ENCODE measurements around the gene ITPR3.
A peak's percentile ranks its signal among the peaks of the same experiment; 100 is the strongest.

Gene ITPR3

DNA sequence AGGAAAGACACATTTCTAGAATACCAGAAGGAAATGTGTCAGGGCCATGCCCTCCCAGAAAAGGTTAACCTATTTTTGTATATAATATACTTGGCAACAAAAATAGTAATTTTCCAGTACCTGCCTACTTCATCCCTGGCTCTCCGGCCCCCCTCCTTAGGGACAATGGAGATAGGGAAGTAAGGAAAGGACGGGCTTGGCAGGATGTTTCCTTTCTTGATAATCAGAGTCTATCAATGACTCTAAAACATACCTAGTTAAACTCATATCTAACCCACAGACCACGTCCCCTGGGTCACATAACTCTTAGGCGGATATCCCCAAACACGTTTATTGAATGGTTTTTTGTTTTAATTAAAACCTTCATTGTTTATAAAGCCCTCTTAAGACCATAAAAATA lies 78.6 kb downstream of the ITPR3 start:
- no peak for TF ChIP-seq Cebpa-rat (IDR thresholded peaks at IDR 0.05)
- Histone ChIP-seq H3K36me3 (peaks cover 6% of the 10 kb centered on the region), H3K27ac (peak overlapping the region; percentile 95; the same call in 1 of the 2 replicates)

DNA sequence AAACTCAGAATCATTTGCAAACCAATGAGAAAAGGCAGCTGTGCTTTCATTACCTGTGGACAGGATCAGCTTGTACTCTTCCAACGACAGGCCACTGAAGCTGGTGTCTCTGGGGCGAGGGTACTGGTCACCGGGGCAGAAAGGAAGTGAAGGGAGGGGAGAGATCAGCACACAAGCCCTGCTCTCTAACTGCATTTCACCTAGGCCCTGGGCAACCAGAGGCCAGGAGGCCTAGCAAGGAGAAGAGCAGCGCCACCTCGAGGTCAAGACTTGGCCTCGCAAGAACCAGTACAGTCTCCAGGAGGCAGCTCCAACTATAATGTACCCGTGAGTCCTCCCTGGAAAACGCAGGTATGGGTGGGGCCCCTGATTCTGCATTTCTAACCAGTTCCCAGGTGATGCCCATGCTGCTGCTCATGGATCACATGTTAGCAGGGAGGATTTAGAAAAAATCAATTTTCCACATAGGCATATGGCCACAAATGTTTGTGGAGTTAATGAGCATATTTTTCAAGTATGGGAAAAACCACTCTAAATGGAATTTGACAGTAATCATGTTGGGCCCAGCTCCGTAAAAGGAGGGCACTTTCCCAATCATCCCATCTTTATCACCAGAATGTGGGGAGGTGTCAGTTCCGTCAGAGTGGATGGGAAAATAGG lies 79.4 kb downstream of the ITPR3 start:
- H3K4me3 ChIP-seq = 0 out of 2 replicates have a peak overlapping the region, but pooled peaks have one; percentile 10
- H3K27ac ChIP-seq = peak overlapping the region; percentile 95; the same call in 1 of the 2 replicates
- H3K9ac ChIP-seq = peak overlapping the region; percentile 79; the same call in 1 of the 2 replicates
- H3K36me3 ChIP-seq = peaks cover 6% of the 10 kb centered on the region
- peak overlapping the region; percentile 89 for H3K4me2 ChIP-seq
- H4K20me1 ChIP-seq = peaks cover 39% of the 10 kb centered on the region
- peaks cover 65% of the 10 kb centered on the region for H3K4me1 ChIP-seq
- peaks cover 4% of the 10 kb centered on the region for H3K27me3 ChIP-seq
- H3K9me3 ChIP-seq = no peaks in the 10 kb centered on the region
- TF ChIP-seq Cebpa-rat (IDR thresholded peaks at IDR 0.05) = no peak

More for the DNA sequence above, 78.6 kb downstream of the ITPR3 start:
- Histone ChIP-seq H3K4me3 (peak overlapping the region; percentile 10; the same call in 1 of the 2 replicates), H4K20me1 (peaks cover 31% of the 10 kb centered on the region), H3K9ac (peak overlapping the region; percentile 79), H3K4me1 (peaks cover 72% of the 10 kb centered on the region), H3K27me3 (no peaks in the 10 kb centered on the region), H3K9me3 (no peaks in the 10 kb centered on the region), H3K4me2 (peak overlapping the region; percentile 89)

DNA sequence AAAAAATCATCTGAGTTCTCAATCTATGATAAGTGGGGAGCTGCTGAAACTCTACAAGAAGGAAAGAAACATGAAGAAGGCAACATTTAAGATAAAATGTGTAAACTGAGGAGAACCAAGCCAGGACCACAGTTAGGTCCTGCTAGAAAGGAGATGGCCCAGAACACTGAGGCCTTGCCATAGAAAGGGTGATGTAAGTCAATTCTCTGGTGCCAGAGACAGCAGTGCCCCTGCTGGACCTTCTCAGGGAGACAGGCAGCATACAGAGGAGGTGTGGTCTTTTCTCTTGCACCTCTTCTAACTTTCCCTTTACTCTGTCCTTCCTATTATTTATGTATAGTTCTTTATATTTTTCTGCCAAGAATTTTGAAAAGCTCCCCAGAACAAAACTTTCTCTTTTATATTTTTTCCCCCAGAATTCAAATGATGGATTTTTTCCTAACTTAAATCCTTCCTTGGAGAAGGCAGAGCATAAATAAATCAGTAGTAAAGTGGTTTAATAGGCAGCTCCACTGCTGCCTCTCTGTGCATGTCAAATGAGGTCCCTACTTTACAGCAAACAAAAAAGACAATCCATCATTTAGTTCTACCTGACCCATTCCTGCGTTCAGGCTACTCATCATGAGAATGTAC lies 81.3 kb downstream of the ITPR3 start:
- Histone ChIP-seq H3K9ac (no peak overlapping the region), H3K4me2 (no peak overlapping the region), H4K20me1 (peaks cover 58% of the 10 kb centered on the region), H3K36me3 (peaks cover 6% of the 10 kb centered on the region), H3K9me3 (no peaks in the 10 kb centered on the region), H3K4me1 (peaks cover 63% of the 10 kb centered on the region), H3K27ac (no peak overlapping the region), H3K4me3 (no peak overlapping the region), H3K27me3 (peaks cover 23% of the 10 kb centered on the region)
- no peak for TF ChIP-seq Cebpa-rat (IDR thresholded peaks at IDR 0.05)

DNA sequence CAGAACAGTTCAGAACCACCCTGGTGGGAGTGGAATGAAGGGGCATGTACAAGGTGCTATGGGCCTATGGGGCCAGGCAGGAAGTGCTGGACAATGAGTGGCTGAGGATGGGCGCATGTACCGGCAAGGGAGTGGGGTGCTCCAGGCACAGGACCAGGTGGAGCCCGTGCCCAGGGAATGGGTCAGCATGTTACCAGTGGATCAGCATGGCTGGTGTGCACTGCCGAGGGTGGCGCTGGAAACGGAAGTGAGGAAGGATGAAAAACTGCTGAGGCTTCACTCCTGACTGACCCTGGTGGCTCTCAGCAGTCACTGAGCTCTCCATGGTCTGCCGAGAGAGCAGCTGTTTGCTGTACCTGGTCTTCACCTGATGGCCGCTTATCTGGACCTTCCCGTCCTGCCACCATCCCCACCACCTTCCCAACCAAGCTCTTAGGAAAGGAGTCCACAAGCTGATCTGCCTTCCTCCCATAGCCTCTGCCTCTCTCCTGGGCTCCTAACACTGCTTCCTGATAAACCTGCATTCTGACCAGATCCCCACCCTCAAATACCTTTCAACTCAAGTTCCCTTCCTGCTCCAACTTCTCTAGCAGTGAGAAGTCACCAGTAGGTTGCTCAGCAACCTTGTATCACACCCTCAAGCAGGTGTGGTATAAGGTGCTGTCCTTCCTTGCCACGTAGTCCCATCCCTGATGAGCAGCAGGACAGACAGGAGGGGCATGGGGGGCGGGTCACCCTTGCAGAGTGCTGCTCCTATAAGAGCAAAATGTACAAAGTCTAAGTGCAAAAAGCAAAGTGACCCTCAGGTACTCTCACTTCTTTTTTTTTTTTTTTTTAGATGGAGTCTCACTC lies 83.3 kb downstream of the ITPR3 start:
- Histone ChIP-seq H3K9ac (no peak overlapping the region), H3K4me1 (peaks cover 63% of the 10 kb centered on the region), H3K27me3 (peaks cover 23% of the 10 kb centered on the region), H4K20me1 (peaks cover 78% of the 10 kb centered on the region), H3K27ac (no peak overlapping the region), H3K4me2 (peak overlapping the region; percentile 14; the same call in 1 of the 2 replicates), H3K9me3 (no peaks in the 10 kb centered on the region), H3K4me3 (no peak overlapping the region), H3K36me3 (peaks cover 16% of the 10 kb centered on the region)
- no peak for TF ChIP-seq Cebpa-rat (IDR thresholded peaks at IDR 0.05)

DNA sequence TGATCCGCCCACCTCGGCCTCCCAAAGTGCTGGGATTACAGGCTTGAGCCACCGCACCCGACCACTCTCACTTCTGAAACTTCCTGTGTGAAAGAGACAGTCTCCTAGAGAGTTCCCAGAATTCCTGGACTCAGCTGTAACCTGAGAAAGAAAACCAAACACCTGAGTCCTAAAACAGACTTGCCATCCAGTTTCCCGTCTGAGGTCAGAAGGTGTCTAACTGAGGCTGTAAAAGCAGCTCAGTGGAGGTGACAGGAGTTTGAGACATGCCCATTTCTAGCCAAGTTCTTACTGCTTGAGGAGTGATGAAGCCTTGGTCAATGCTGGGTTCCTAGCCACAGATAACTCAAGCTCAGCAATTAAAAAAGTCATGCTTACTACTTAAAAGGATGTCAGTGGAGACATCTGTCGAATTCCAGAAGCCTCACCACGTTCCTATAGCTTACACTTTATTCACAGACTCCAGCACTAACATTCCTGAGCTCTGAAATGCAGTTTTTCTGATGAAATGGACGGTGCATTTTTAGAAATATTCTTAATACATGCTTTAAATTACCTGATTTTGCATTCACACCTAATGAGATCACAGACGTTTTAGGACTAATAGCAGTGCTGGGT lies 84.3 kb downstream of the ITPR3 start:
- Histone ChIP-seq H3K9me3 (no peaks in the 10 kb centered on the region), H3K27me3 (peaks cover 23% of the 10 kb centered on the region), H3K4me3 (no peak overlapping the region), H3K4me1 (peaks cover 63% of the 10 kb centered on the region), H3K36me3 (peaks cover 25% of the 10 kb centered on the region), H4K20me1 (peaks cover 80% of the 10 kb centered on the region), H3K9ac (no peak overlapping the region), H3K4me2 (no peak overlapping the region), H3K27ac (no peak overlapping the region)
- no peak for TF ChIP-seq Cebpa-rat (IDR thresholded peaks at IDR 0.05)

DNA sequence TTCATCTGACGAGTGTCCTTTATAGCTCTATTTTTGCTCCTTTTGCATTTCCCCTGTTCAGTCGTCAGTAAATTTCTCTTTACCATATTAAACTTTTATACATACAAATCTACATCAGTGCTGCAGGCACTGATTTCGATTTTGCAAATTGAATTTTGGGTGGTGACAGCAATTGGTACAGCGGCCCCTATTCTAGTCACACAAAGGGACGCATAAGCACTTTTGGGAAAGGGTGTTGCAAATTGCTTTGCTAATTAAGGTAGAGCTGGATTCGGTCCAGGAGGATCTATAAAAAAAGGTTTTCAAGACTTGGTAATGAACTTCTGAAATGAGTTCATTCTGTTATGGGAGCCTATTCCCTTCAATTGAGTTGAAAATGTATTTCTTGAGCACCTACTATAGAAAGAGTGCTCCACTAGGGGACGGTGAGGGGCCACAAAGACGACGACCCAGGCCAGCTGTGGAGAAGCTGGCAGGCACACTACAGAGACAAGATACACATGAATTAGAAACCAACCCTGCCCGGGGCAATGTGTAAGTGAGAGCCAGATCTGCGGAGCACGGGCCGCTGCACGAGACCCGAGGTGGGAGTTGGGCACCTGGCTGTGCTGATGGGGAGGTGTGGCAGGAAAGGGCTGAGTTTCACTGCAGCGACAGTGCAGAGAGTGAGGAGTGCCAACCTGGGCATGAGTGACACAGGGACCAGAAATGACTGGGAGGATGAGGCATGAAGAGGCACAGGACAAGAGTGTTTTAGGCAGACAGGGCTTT lies 85.0 kb downstream of the ITPR3 start:
- H3K4me1 ChIP-seq = peaks cover 66% of the 10 kb centered on the region
- H3K4me2 ChIP-seq = peak overlapping the region; percentile 94
- TF ChIP-seq Cebpa-rat (IDR thresholded peaks at IDR 0.05) = no peak
- H3K36me3 ChIP-seq = peaks cover 25% of the 10 kb centered on the region
- no peak overlapping the region for H3K4me3 ChIP-seq
- H3K9me3 ChIP-seq = no peaks in the 10 kb centered on the region
- H4K20me1 ChIP-seq = peaks cover 80% of the 10 kb centered on the region
- H3K27ac ChIP-seq = no peak overlapping the region
- no peak overlapping the region for H3K9ac ChIP-seq
- H3K27me3 ChIP-seq = peaks cover 23% of the 10 kb centered on the region

DNA sequence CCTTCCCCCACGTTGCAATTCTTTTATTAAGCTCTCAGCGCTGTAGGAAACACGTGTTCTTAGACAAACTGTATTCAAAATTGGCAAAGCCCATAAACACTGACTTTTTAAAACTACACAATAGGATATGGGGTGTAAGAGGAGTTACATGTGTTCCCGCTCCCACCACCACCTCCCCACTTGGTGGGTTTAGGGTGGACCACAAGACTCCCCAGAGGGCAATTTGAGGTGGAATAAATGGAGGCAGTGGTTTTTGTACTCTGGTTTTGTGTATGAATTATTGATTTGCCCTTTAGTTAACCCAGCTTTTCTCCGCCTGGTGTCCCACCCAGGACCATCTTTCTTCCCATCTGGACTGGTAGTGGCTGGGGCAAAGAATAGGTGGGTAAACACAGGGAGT lies 86.6 kb downstream of the ITPR3 start:
- 0 out of 2 replicates have a peak overlapping the region, but pooled peaks have one; percentile 8 for H3K9ac ChIP-seq
- peak overlapping the region; percentile 94 for H3K4me2 ChIP-seq
- TF ChIP-seq Cebpa-rat (IDR thresholded peaks at IDR 0.05) = no peak
- peaks cover 23% of the 10 kb centered on the region for H3K27me3 ChIP-seq
- peaks cover 69% of the 10 kb centered on the region for H4K20me1 ChIP-seq
- H3K9me3 ChIP-seq = no peaks in the 10 kb centered on the region
- peak overlapping the region; percentile 11; the same call in 1 of the 2 replicates for H3K4me3 ChIP-seq
- no peak overlapping the region for H3K27ac ChIP-seq
- H3K36me3 ChIP-seq = peaks cover 25% of the 10 kb centered on the region
- H3K4me1 ChIP-seq = peaks cover 71% of the 10 kb centered on the region

DNA sequence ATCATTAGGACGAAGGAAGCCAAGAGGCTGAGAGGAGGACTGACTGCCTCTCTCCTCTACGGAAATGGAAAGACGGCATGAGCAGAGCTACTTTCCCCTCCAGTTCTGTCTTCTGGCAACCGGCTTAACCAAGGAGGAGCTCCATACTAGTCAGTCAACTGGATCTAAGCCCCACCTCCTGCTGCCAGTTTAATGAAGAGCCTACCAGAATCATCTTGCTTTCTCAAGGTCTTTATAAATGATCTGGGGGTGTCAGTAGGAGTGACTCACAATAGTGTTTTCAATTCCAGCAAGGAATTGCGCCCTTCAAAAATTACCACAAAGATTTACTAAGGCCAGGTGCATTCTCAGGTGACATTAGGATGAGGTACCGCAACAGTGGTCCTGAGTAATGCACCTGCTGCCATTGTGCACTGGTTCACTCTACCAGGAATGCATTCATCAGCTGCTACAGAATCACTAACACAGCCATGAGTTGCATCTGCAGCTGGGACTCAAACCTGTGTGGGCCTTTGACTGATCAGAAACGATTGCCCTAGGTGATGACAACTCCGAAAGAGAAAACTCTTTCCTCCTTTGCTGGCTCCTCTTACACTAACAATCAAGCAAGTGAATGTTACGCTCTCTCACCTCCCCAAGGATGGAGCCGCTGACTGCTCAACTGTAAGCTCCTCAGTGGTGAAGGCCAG lies 87.5 kb downstream of the ITPR3 start:
- H3K9me3 ChIP-seq = no peaks in the 10 kb centered on the region
- H3K4me2 ChIP-seq = peak overlapping the region; percentile 94
- TF ChIP-seq Cebpa-rat (IDR thresholded peaks at IDR 0.05) = no peak
- H3K27ac ChIP-seq = no peak overlapping the region
- H3K4me1 ChIP-seq = peaks cover 71% of the 10 kb centered on the region
- 0 out of 2 replicates have a peak overlapping the region, but pooled peaks have one; percentile 11 for H3K4me3 ChIP-seq
- H3K27me3 ChIP-seq = peaks cover 23% of the 10 kb centered on the region
- H4K20me1 ChIP-seq = peaks cover 60% of the 10 kb centered on the region
- peaks cover 25% of the 10 kb centered on the region for H3K36me3 ChIP-seq
- H3K9ac ChIP-seq = 0 out of 2 replicates have a peak overlapping the region, but pooled peaks have one; percentile 8

Measured in BLaER1 (cell line).